GM10266 (cell line): ENCODE measurements around the gene PAX5.

Experiments
- DNase-seq: peaks from one replicate; pipeline ENCODE4 v3.0.0; 2012; ENCODE audit errors: extremely low spot score
- CTCF ChIP-seq: IDR thresholded peaks from 2 replicates; pipeline ENCODE4 v1.5.1; 2012; ENCODE audit warnings: mild to moderate bottlenecking, low read depth; ENCODE audit not compliant: control insufficient read depth, insufficient read depth; ENCODE audit errors: missing control alignments

The PAX5 gene

GRCh38 chr9:37040508-37041127, 6.5 kb upstream of the PAX5 start:
- DNase-seq: no peak
- TF ChIP-seq CTCF: no peak

DNA sequence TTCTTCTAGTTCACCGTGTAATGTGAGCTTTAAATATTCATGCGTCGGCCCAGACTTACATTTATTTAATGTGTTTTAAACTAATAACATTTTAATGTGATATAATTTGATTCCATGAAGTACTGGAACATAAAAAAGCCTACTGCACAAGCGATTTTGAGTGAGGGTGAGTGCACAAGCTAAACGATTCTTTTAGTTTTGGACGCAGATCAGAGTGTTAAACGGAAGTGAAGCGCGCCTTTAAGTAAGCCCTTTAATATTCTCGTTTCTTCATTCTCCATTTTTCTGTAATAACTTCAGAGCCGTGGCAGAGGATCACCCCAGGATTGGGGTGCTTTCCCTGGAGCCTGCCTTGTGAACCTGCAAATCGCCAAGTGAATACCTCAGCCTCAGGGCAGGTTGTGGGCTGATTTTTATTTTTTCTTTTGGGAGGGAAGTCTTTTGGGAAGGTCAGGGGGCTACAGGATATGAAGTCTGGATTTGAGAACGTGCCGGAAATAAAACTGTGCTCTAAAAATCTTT, 4.9 kb upstream of the PAX5 start:
- DNase-seq: no peak
- TF ChIP-seq CTCF: no peak

DNA sequence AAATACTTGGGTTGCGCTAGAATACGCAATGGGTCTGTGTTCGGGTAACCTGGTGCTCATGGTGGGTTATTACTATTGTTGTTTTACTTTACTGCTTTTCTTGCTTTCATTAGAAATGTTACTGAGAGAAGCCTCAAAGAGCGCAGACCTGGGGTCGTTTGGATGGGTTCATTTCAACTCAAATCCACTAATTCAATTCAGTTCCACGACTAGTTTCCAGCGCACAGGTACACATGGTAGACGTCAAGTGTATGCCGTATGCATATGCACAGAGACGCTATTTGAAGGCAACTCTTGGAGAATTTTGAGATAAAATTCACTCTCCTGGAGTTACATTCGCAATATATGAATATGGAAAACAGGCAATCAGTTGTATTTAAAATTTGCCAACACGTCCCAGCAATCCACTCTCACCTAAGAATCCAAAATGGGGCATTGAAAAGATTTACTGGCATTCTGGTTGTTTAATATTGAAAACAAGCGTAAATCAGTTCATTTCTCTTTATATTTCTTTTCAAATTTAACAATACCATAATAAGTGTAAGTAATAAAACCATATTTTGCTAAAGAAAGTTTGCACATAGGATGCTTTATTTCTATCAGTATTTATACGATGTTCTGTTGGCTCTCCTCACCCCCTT, 4.4 kb upstream of the PAX5 start:
- DNase-seq: no peak

DNA sequence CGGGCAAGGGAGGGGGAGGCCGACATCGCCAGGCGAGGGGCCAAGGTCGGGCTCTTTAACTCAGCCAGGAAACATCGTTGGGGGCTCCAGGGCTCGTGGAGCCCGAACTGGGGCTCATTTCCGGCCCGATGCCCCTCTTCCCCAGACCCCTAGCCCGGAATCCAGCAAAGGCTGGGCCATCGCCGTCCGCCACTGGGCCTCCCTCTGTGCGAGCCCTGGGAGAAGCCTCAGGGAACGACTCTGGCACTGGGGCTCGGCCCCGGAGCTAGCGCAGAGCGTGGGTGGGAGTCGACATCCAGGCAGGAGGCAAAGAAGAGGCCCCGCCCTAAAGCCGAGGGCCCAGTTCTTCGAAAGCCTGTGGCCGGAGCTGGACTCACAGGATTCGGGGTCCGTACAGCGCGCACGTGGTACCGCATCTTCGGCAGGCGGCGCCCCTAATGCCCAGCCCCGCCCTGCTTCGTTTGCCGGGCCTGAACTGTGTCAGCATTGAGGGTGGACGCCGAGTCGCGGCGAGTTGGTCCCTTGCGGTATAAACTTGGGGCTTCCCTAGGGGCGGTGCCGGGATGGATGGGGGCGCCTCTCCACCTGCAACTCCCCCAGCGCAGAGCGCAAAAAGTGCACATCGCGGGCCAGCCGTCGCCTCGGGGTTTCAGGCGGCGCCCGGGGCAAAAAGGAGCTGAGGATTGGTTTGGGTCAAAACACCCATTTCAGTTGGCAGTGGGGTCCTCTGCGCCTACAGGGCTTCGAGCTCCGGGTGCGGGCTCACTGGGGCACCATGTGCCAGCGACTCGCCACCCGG, 3.6 kb upstream of the PAX5 start:
- TF ChIP-seq CTCF: no peak
- peak; percentile 54 for DNase-seq

More for the DNA sequence above, 4.4 kb upstream of the PAX5 start:
- TF ChIP-seq CTCF: no peak

- peak; percentile 56 for DNase-seq
- peak; percentile 12 for TF ChIP-seq CTCF
These were observed 2.9 kb upstream of the PAX5 start for GRCh38 chr9:37036776-37037502.

DNA sequence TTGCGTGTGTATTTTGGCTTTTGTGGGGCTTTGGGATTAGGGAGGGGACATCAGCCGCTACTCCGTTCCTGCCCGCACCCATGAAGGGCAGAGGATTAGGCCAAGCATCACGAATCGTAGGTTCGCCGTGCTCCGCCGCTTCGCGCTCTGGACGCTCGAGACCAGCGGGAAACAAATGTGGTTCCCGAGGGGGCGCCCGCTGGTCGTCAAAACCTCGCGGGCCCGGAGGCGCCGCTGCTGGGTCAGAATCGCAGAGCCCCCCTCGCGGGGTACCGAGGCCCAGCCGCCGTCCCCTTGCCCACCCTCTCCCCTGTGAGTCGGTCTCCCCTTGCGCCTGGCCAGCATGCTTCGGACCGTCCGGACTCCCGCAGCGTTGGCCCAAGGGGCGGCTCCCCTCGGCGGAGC, 2.3 kb upstream of the PAX5 start:
- peak; percentile 37 for TF ChIP-seq CTCF
- peak; percentile 38 for DNase-seq
